Measurements from ENCODE around the gene KCNJ6.

Gene KCNJ6

DNA sequence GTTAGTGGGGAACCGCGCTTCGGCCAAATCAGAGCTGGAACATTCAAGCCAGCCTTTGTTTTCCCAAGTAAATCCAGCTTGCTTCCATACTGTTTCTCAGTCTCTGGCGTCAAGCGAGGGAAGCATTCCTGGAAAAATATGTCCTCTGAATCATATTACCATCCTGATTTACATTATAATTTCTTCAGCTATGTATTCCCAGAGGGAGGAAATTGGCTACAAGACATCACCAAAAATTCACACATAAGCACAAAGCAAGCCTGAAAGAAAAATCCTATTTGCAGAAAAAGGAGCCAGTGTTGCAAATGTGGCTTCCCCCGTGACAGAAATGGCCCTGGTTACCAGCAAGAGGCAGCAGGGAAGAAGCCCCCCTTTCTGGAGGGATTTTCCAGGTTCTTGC is 233.3 kb downstream of the KCNJ6 start:
- ATAC-seq, result no peak

GRCh38 chr21:37677006-37677405 is 239.3 kb downstream of the KCNJ6 start:
- TF ChIP-seq ISL1 (CRISPR knock-in tag; IDR thresholded peaks at IDR 0.05) (no peak), TSHZ2 (CRISPR knock-in tag; IDR thresholded peaks at IDR 0.05) (no peak), ARNTL (CRISPR knock-in tag; IDR thresholded peaks at IDR 0.05; ENCODE audit: borderline replicate concordance, low read depth) (no peak), ZFP3 (CRISPR knock-in tag; IDR thresholded peaks at IDR 0.05) (no peak), POU6F1 (CRISPR knock-in tag; IDR thresholded peaks at IDR 0.05; ENCODE audit: borderline replicate concordance, low read depth) (no peak), ZNF70 (CRISPR knock-in tag; IDR thresholded peaks at IDR 0.05) (no peak), ZFP30 (CRISPR knock-in tag; IDR thresholded peaks at IDR 0.05) (no peak), ZC3H10 (CRISPR knock-in tag; IDR thresholded peaks at IDR 0.05) (no peak), SNAI2 (CRISPR knock-in tag; IDR thresholded peaks at IDR 0.05) (no peak), TOX (CRISPR knock-in tag; IDR thresholded peaks at IDR 0.05; ENCODE audit: borderline replicate concordance) (no peak)
- no peak for ATAC-seq

More for the DNA sequence above, 233.3 kb downstream of the KCNJ6 start:
- TF ChIP-seq PATZ1 (CRISPR knock-in tag; IDR thresholded peaks at IDR 0.05; ENCODE audit: borderline replicate concordance), result no peak
- no peak for TF ChIP-seq CSRNP3 (CRISPR knock-in tag; IDR thresholded peaks at IDR 0.05)
- TF ChIP-seq ZNF8 (CRISPR knock-in tag; IDR thresholded peaks at IDR 0.05), result no peak
- no peak for TF ChIP-seq ISL1 (CRISPR knock-in tag; IDR thresholded peaks at IDR 0.05)
- TF ChIP-seq GLIS3 (CRISPR knock-in tag; IDR thresholded peaks at IDR 0.05), result no peak
- no peak for TF ChIP-seq TSHZ2 (CRISPR knock-in tag; IDR thresholded peaks at IDR 0.05)
- no peak for TF ChIP-seq TCF4 (CRISPR knock-in tag; IDR thresholded peaks at IDR 0.05; ENCODE audit: borderline replicate concordance)
- no peak for TF ChIP-seq ARNTL (CRISPR knock-in tag; IDR thresholded peaks at IDR 0.05; ENCODE audit: borderline replicate concordance, low read depth)
- no peak for TF ChIP-seq ZFP3 (CRISPR knock-in tag; IDR thresholded peaks at IDR 0.05)
- TF ChIP-seq OSR1 (CRISPR knock-in tag; IDR thresholded peaks at IDR 0.05), result no peak
- TF ChIP-seq ZC3H10 (CRISPR knock-in tag; IDR thresholded peaks at IDR 0.05), result no peak
- TF ChIP-seq SNAI2 (CRISPR knock-in tag; IDR thresholded peaks at IDR 0.05), result no peak
- no peak for TF ChIP-seq BACH2 (CRISPR knock-in tag; IDR thresholded peaks at IDR 0.05; ENCODE audit: borderline replicate concordance)
- TF ChIP-seq PPARA (CRISPR knock-in tag; IDR thresholded peaks at IDR 0.05; ENCODE audit: borderline replicate concordance), result no peak
- TF ChIP-seq CSDC2 (CRISPR knock-in tag; IDR thresholded peaks at IDR 0.05), result no peak
- no peak for TF ChIP-seq ZNF565 (CRISPR knock-in tag; conservative IDR thresholded peaks at IDR 0.05; ENCODE audit: low read depth)
- no peak for TF ChIP-seq TOX (CRISPR knock-in tag; IDR thresholded peaks at IDR 0.05; ENCODE audit: borderline replicate concordance)
- no peak for TF ChIP-seq POU6F1 (CRISPR knock-in tag; IDR thresholded peaks at IDR 0.05; ENCODE audit: borderline replicate concordance, low read depth)

Measured in SK-N-SH treated with all-trans-retinoic acid at 6 μM for 48 hours (cell line).